ENCODE results near the gene PRR16. TPM values are rescaled to one million over a fixed set of nuclear protein-coding genes. Genes with fewer than 3 reads are reported as not detected.
A peak's percentile ranks its signal among the peaks of the same experiment; 100 is the strongest.
"Not testable (repeated sequence)": the region's sequence is repeated elsewhere in the genome, so short reads cannot be mapped to it uniquely, and the experiment has no call there.

The PRR16 gene
- 1 to 10 TPM; 1.2 to 9.6 (median 3.6) TPM for total RNA-seq

DNA sequence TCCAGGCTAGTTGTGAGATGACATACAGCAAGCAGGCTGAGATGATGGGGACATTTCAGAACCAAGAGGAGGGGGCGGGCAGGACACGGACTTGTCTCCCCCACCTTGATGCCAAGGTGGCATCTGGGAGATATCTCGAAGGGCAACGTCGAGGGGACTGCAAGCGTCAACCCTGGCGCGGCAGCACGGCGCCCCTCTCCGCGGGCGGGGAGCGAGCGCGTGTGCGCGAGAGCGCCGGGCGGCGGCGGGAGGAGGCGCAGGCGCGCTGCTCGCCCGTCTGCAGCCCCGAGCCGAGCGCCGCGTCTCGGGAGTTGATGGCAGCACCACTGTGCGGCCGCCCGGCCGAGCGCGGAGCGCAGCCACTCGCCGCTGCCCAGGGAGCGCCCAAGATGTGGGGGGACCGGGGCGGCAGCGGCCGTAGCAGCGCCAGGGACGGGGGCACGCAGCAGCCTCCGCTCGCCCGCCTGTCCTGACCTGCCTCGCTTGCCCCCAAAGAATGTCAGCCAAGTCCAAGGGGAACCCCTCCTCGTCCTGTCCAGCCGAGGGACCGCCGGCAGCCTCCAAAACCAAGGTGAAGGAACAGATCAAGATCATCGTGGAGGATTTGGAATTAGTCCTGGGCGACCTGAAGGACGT is at the start of gene PRR16:
PRR16 (plus strand) TSS at position 310 of the 636 bp plus-strand sequence.
- Histone ChIP-seq H3K36me3 (no peaks in the 10 kb centered on the region), H3K4me1 (no peaks in the 10 kb centered on the region), H3K27ac (peak within 1 kb of the TSS in 1 of 2 donors; percentile 66), H3K27me3 (no peaks in the 10 kb centered on the region), H3K9me3 (no peaks in the 10 kb centered on the region), H3K4me3 (peak within 1 kb of the TSS; percentile 55 to 71 (median 62))
- no peak for DNase-seq (ENCODE audit: low spot score in 2 of 2)
- TF ChIP-seq, protein P1, sequence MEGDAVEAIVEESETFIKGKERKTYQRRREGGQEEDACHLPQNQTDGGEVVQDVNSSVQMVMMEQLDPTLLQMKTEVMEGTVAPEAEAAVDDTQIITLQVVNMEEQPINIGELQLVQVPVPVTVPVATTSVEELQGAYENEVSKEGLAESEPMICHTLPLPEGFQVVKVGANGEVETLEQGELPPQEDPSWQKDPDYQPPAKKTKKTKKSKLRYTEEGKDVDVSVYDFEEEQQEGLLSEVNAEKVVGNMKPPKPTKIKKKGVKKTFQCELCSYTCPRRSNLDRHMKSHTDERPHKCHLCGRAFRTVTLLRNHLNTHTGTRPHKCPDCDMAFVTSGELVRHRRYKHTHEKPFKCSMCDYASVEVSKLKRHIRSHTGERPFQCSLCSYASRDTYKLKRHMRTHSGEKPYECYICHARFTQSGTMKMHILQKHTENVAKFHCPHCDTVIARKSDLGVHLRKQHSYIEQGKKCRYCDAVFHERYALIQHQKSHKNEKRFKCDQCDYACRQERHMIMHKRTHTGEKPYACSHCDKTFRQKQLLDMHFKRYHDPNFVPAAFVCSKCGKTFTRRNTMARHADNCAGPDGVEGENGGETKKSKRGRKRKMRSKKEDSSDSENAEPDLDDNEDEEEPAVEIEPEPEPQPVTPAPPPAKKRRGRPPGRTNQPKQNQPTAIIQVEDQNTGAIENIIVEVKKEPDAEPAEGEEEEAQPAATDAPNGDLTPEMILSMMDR (IDR thresholded peaks at IDR 0.05), result no peak
- TF ChIP-seq POLR2AphosphoS5 (IDR thresholded peaks at IDR 0.05) (no peak), POLR2A (IDR thresholded peaks at IDR 0.05) (no peak)
- intact Hi-C loops (cut with DNase I; ENCODE audit: low total_unique reads), result no loop called here

DNA sequence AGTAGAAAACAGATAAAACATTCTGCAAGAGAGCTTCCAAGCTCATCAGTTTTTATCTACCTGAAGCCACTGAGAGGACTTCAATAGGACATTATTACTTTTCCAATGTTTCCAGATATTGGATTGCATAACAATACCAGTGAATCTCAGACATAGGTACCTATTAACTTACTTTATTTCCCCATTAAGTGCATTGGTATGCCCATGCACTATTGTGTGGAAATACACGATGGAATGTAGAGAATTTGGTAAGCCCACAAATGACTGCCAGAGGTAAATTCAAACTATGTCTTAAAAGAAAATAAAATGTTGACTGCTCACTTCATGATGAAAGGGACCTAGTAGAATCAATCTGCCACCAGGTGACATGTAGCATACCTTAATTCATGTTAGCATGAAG is 48.1 kb upstream of the PRR16 start:
- Histone ChIP-seq H3K9me3 (no peaks in the 10 kb centered on the region), H3K4me3 (no peak overlapping the region), H3K27me3 (no peaks in the 10 kb centered on the region), H3K27ac (no peak overlapping the region), H3K4me1 (no peaks in the 10 kb centered on the region), H3K36me3 (no peaks in the 10 kb centered on the region)
- intact Hi-C loops (cut with DNase I; ENCODE audit: low total_unique reads), result no loop called here
- no peak for DNase-seq (ENCODE audit: low spot score in 2 of 2)
- TF ChIP-seq POLR2A (IDR thresholded peaks at IDR 0.05) (no peak), POLR2AphosphoS5 (IDR thresholded peaks at IDR 0.05) (no peak)
- TF ChIP-seq, protein P1 (IDR thresholded peaks at IDR 0.05), result no peak

DNA sequence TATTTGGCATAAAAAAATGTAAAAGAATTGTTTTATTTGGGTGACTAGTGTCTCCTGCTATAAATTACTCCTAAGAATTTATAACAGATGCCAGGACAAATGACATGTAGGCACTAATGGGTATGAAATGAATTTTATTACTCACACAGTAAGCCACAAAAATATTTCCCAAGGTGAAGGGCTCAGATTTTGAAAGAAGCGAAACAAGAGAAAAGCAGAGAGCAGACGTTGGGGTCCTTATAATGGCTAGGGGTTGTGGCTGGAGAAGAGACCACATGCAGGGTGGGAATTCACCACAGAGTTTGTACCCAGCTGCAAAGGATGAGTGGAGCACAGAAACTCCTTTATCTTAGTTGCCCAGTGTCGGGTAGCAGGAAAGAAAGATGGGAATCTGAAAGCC is 45.0 kb upstream of the PRR16 start:
- intact Hi-C loops (cut with DNase I; ENCODE audit: low total_unique reads), result no loop called here
- H3K27ac ChIP-seq, result no peak overlapping the region

DNA sequence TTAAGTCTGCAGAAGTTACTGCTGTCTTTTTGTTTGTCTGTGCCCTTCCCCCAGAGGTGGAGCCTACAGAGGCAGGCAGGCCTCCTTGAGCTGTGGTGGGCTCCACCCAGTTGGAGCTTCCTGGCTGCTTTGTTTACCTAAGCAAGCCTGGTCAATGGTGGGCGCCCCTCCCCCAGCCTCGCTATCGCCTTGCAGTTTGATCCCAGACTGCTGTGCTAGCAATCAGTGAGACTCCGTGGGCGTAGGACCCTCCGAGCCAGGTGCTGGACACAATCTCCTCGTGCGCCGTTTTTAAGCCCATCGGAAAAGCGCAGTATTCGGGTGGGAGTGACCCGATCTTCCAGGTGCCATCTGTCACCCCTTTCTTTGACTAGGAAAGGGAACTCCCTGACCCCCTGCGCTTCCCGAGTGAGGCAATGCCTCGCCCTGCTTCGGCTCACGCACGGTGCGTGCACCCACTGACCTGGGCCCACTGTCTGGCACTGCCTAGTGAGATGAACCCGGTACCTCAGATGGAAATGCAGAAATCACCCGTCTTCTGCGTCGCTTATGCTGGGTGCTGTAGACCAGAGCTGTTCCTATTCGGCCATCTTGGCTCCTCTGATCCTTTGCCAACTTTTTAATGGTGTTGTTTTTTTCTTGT is 37.3 kb upstream of the PRR16 start:
- H3K27ac ChIP-seq; H3K4me3 ChIP-seq; intact Hi-C loops (cut with DNase I; ENCODE audit: low total_unique reads); H3K36me3 ChIP-seq; DNase-seq (ENCODE audit: low spot score in 2 of 2); H3K9me3 ChIP-seq; H3K27me3 ChIP-seq; H3K4me1 ChIP-seq: not testable (repeated sequence)

More for the DNA sequence above, 45.0 kb upstream of the PRR16 start:
- no peak overlapping the region for H3K4me3 ChIP-seq
- no peaks in the 10 kb centered on the region for H3K9me3 ChIP-seq
- TF ChIP-seq, protein P1 (IDR thresholded peaks at IDR 0.05), result no peak
- TF ChIP-seq POLR2AphosphoS5 (IDR thresholded peaks at IDR 0.05) (no peak), POLR2A (IDR thresholded peaks at IDR 0.05) (no peak)
- no peak for DNase-seq (ENCODE audit: low spot score in 2 of 2)
- no peaks in the 10 kb centered on the region for H3K27me3 ChIP-seq
- H3K4me1 ChIP-seq, result no peaks in the 10 kb centered on the region
- H3K36me3 ChIP-seq, result no peaks in the 10 kb centered on the region

DNA sequence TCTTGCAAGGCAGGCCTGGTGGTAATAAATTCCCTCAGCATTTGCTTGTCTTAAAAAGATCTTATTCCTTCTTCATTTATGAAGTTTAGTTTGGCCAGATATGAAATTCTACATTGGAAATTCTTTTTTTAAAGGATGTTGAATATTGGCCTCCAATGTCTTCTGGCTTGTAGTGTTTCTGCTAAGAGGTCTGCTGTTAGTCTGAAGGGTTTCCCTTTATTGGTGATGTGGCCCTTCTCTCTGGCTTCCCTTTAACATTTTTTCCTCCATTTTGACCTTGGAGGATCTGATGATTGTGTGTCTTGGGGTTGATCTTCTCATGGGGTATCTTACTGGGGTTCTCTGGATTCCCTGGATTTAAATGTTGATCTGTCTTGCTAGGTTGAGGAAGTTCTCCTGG is 33.5 kb upstream of the PRR16 start:
- TF ChIP-seq POLR2AphosphoS5 (IDR thresholded peaks at IDR 0.05) (no peak), POLR2A (IDR thresholded peaks at IDR 0.05) (no peak)
- TF ChIP-seq, protein P1 (IDR thresholded peaks at IDR 0.05), result no peak
- intact Hi-C loops (cut with DNase I; ENCODE audit: low total_unique reads), result loop anchor here (2.0 kb wide), 1 partner anchor 22 kb away; no protein-coding TSS in a partner anchor
- H3K4me1 ChIP-seq, result no peaks in the 10 kb centered on the region
- peaks cover 7 to 8% of the 10 kb centered on the region in 2 donors for H3K9me3 ChIP-seq
- no peak overlapping the region for H3K4me3 ChIP-seq
- H3K27me3 ChIP-seq, result no peaks in the 10 kb centered on the region
- H3K36me3 ChIP-seq, result no peaks in the 10 kb centered on the region
- DNase-seq (ENCODE audit: low spot score in 2 of 2), result no peak
- H3K27ac ChIP-seq, result no peak overlapping the region
